Body of pancreas (tissue), 4 donors: ENCODE results near the gene KRTAP10-8.

ENCODE experiments used
- CTCF ChIP-seq, 7 experiments: fragments of 450-650 bp in 4 of 7; fragments of 200-600 bp in 3 of 7; sonication (generic) in 3 of 7; IDR thresholded peaks; one replicate each; pipeline ENCODE4 v1.5.1; 2016 to 2019; ENCODE audit warnings: antibody characterized with exemption in 7 of 7
- POLR2A ChIP-seq, 3 donors: fragments of 450-650 bp; IDR thresholded peaks; one replicate each; pipeline ENCODE4 v1.6.1; 2016; ENCODE audit warnings: antibody characterized with exemption in 3 of 3, mild to moderate bottlenecking in 2 of 3

DNA sequence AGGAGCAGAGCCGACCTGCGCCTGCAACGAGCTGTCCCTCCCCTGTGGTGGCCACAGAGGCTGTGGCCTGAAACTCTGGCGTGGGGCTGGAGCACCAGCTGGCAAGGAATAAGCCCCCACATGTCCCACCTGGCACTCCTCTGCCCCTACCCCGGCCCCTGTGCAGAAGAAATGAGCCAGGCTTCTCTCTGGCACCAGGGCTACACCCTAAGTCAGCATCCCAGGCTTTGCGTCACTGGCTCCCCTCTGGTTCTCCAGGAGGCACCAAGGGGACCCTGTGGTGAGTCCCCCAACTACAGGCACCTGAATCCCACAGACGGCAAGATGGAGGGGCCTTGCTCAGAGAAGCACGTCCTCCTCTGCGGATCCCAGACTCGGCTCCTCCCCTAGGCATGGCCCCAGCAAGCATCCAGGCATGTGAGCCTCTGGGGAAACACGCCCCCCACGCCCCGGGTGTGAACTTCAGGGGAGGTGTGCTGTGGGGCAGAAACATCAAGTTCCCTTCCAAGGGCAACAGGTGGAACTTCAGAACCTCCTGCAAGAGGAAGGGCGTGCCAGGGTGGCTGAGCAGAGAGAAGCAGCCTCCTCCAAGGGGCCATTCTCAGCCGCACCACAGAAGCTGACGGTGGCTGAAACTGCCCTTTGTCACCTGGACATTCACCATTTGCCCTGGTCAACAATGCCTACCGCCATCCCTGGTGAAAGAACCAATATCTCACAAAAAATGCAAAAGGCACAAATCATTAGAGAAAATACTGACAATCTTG, 8.6 kb upstream of the KRTAP10-8 start:
- TF ChIP-seq CTCF (IDR thresholded peaks at IDR 0.05) (no peak), POLR2A (IDR thresholded peaks at IDR 0.05) (no peak)
